GM12878 (cell line): ENCODE measurements around the gene ABCB10. TPM values are rescaled to one million over a fixed set of nuclear protein-coding genes. Genes with fewer than 3 reads are reported as not detected.

Experiments used
- ATAC-seq: fragments of 200-7000 bp; cut with Tn5 transposase; 3 replicates; pipeline ENCODE4 v1.9.1; 2020; ENCODE audit warnings: mild to moderate bottlenecking, moderate library complexity
- BruUV-seq: library from RNA; stranded (reverse); fragments of 400-500 nt; replicated peaks from 2 replicates; lab custom pipeline; 2021; lab: Mats Ljungman, UMichigan
- CTCF ChIA-PET: fragments of 300-600 bp; sonication (Branson Sonifier 250); formaldehyde crosslinking; extraction: SDS; loops from one replicate; lab custom pipeline; 2021; ENCODE audit warnings: inconsistent platforms; lab: Yijun Ruan, JAX
- POLR2A ChIA-PET: fragments of 350-600 bp; formaldehyde crosslinking; extraction: SDS; loops from one replicate; lab custom pipeline; 2021; ENCODE audit warnings: inconsistent platforms; lab: Charles Lee
- RAD21 ChIA-PET: fragments of 300-600 bp; sonication (Branson Sonifier 250); formaldehyde crosslinking; loops from one replicate; lab custom pipeline; 2023; ENCODE audit warnings: antibody characterized with exemption; ENCODE audit not compliant: unreplicated experiment; lab: Charles Lee
- SMC1A ChIA-PET: fragments of 300-600 bp; sonication (Branson Sonifier 250); formaldehyde crosslinking; loops from one replicate; lab custom pipeline; 2023; ENCODE audit not compliant: unreplicated experiment, uncharacterized antibody; lab: Charles Lee
- DNase-seq: peaks from one replicate; pipeline ENCODE4 v3.0.0-alpha.2; 2011; ENCODE audit warnings: low read depth, low spot score
- FAIRE-seq: peaks from 3 replicates; lab custom pipeline; 2011; peaks lifted over from hg19 to GRCh38; lab: Jason Lieb, UNC
- H2AFZ ChIP-seq: 2 replicates; pipeline ENCODE4 v1.6.0; 2011; ENCODE audit warnings: low read depth, low read length, control low read depth; ENCODE audit not compliant: control insufficient read depth
- H3K27ac ChIP-seq: 2 replicates; pipeline ENCODE4 v1.5.1; 2011; ENCODE audit warnings: control low read depth; ENCODE audit not compliant: control insufficient read depth, insufficient read depth
- H3K27me3 ChIP-seq, 2 experiments: replicated peaks in 1 of 2; 2 replicates each; pipeline versions ENCODE4 v1.6.0 to v1.6.1; 2011; ENCODE audit warnings: low read length in 1 of 2; ENCODE audit not compliant: control insufficient read depth in 2 of 2, insufficient read depth in 2 of 2
- H3K36me3 ChIP-seq, 2 experiments: 2 replicates each; pipeline ENCODE4 v1.5.1; 2011; ENCODE audit warnings: low read length in 1 of 2; ENCODE audit not compliant: control insufficient read depth in 2 of 2, insufficient read depth in 2 of 2
- H3K4me1 ChIP-seq: 2 replicates; pipeline ENCODE4 v1.6.1; 2011; ENCODE audit warnings: mild to moderate bottlenecking, low read length, moderate library complexity, mixed read lengths; ENCODE audit not compliant: control insufficient read depth, insufficient read depth
- H3K4me2 ChIP-seq: 2 replicates; pipeline ENCODE4 v1.6.0; 2011; ENCODE audit warnings: control low read depth; ENCODE audit not compliant: control insufficient read depth, insufficient read depth
- H3K4me3 ChIP-seq: fragments of 200-600 bp; sonication (generic); 2 replicates; pipeline ENCODE4 v1.5.1; 2016
- H3K79me2 ChIP-seq: 2 replicates; pipeline ENCODE4 v1.6.0; 2011; ENCODE audit warnings: low read length; ENCODE audit not compliant: control insufficient read depth, insufficient read depth
- H3K9ac ChIP-seq: 2 replicates; pipeline ENCODE4 v1.8.0; 2011; ENCODE audit warnings: low read length, control low read depth, mixed read lengths; ENCODE audit not compliant: control insufficient read depth, insufficient read depth
- H3K9me3 ChIP-seq: replicated peaks from 3 replicates; pipeline ENCODE4 v1.5.1; 2011; ENCODE audit warnings: mild to moderate bottlenecking, low read length; ENCODE audit not compliant: control insufficient read depth, insufficient read depth
- H4K20me1 ChIP-seq: 2 replicates; pipeline ENCODE4 v1.6.0; 2011; ENCODE audit not compliant: control insufficient read depth, insufficient read depth
- ASH2L ChIP-seq: fragments of 300-600, 200-600 bp; sonication (generic); IDR thresholded peaks from 2 replicates; pipeline ENCODE4 v1.6.1; 2017; ENCODE audit warnings: low read depth, mild to moderate bottlenecking, borderline replicate concordance
- CBFB ChIP-seq: IDR thresholded peaks from 2 replicates; pipeline ENCODE4 v1.6.1; 2016; ENCODE audit warnings: antibody characterized with exemption, low read depth
- CEBPZ ChIP-seq: fragments of 150-350 bp; IDR thresholded peaks from 2 replicates; pipeline ENCODE4 v1.6.1; 2016; ENCODE audit warnings: low read depth, low read length
- CHD1 ChIP-seq: IDR thresholded peaks from 2 replicates; pipeline ENCODE4 v1.6.1; 2012; ENCODE audit warnings: low read depth, low read length, improper control_type of control experiment
- E2F4 ChIP-seq: IDR thresholded peaks from 2 replicates; pipeline ENCODE4 v1.6.1; 2012; ENCODE audit warnings: low read depth, low read length, improper control_type of control experiment
- HSF1 ChIP-seq: fragments of 150-350 bp; IDR thresholded peaks from 2 replicates; pipeline ENCODE4 v1.6.1; 2014; ENCODE audit warnings: mild to moderate bottlenecking, low read depth, low read length
- MAX ChIP-seq: IDR thresholded peaks from 2 replicates; pipeline ENCODE4 v1.6.1; 2012; ENCODE audit warnings: low read depth, low read length, improper control_type of control experiment
- POLR2AphosphoS5 ChIP-seq: IDR thresholded peaks from 2 replicates; pipeline ENCODE4 v1.6.1; 2011; ENCODE audit warnings: mild to moderate bottlenecking, low read length, inconsistent platforms
- RAD51 ChIP-seq: fragments of 450-650 bp; IDR thresholded peaks from 2 replicates; pipeline ENCODE4 v1.6.1; 2016; ENCODE audit warnings: moderate library complexity, mild to moderate bottlenecking, inconsistent platforms
- RUNX3 ChIP-seq: IDR thresholded peaks from 2 replicates; pipeline ENCODE4 v1.6.1; 2012; ENCODE audit warnings: low read length, inconsistent platforms
- ZBTB33 ChIP-seq: fragments of 450-650 bp; IDR thresholded peaks from 2 replicates; pipeline ENCODE4 v1.6.1; 2017; ENCODE audit warnings: mild to moderate bottlenecking
- WGBS: methylation state at CpG from one replicate; pipeline ENCODE4 v1.1.6; 2016; ENCODE audit warnings: low lambda C conversion rate; ENCODE audit not compliant: insufficient replicate concordance, insufficient coverage; ENCODE audit errors: missing lambda C conversion rate; 5-methylcytosine and 5-hydroxymethylcytosine counted together
- in situ Hi-C: fragments of 300-500 bp; cut with MboI; formaldehyde crosslinking; loops from 9 replicates; pipeline ENCODE4 v1.14.3; 2018; ENCODE audit warnings: mixed read lengths
- intact Hi-C: fragments of 100-400 bp; cut with micrococcal nuclease; formaldehyde crosslinking; loops from one replicate; pipeline ENCODE4 v1.14.2; 2022; ENCODE audit not compliant: unreplicated experiment
- polyA plus RNA-seq, 11 experiments: library from polyadenylated mRNA; depleted of rRNA in 4 of 11; unstranded in 6 of 11; stranded (reverse) in 5 of 11; fragments of >200 nt; fragmentation: Nextera tagmentation in 4 of 11; fragmentation: Illumina TruSeq in 1 of 11; extraction: Ambion mirVana in 4 of 11; extraction: Trizol in 1 of 11; gene quantifications; 1 replicate in 1 of 11; 2 replicates in 10 of 11; pipeline versions ENCODE4 v1.2.1 to v1.2.3, GENCODE V29; 2011 to 2016; ENCODE audit warnings: inconsistent platforms in 2 of 11, missing spikeins in 2 of 11, low read depth in 1 of 11
- total RNA-seq, 4 experiments: library from RNA; depleted of rRNA in 3 of 4; stranded (reverse); fragments of >200 nt in 3 of 4; fragmentation: Illumina TruSeq in 1 of 4; extraction: Trizol in 1 of 4; gene quantifications; 2 replicates each; pipeline versions ENCODE4 v1.2.1 to v1.2.3, GENCODE V29; 2013 to 2021

ABCB10 gene
- total and polyA plus RNA-seq, 10 of the 15 experiments (the other 5 are each of a cell fraction or from before 2014, with no cell fraction given), result 8.0 to 30.5 (median 16.7) TPM

GRCh38 chr1:229485318-229485717 is 73.2 kb downstream of the ABCB10 start:
- Histone ChIP-seq H3K4me2 (no peak overlapping the region), H3K36me3 (peaks cover 4 to 18% of the 10 kb centered on the region in 2 experiments), H3K9ac (no peak overlapping the region), H3K79me2 (no peaks in the 10 kb centered on the region), H4K20me1 (no peaks in the 10 kb centered on the region), H3K27me3 (no peaks in the 10 kb centered on the region), H3K4me3 (no peak overlapping the region), H3K9me3 (no peaks in the 10 kb centered on the region), H2AFZ (no peak overlapping the region), H3K4me1 (peaks cover 12% of the 10 kb centered on the region), H3K27ac (no peak overlapping the region)
- POLR2A ChIA-PET, result no interaction called here
- WGBS, result 82% methylated on average over 1 of the region's 1 CpG
- intact Hi-C loops, result no loop called here
- ATAC-seq (no peak), FAIRE-seq (no peak), DNase-seq (no peak)
- SMC1A ChIA-PET, result interaction anchor here (0.6 to 0.8 kb wide), 2 partner anchors 229 to 230 kb away, joined by 3 read pairs; no protein-coding TSS in a partner anchor
- TF ChIP-seq POLR2AphosphoS5 (no peak), ZBTB33 (no peak), RUNX3 (no peak), ASH2L (no peak), CHD1 (no peak), HSF1 (no peak), CBFB (no peak), E2F4 (no peak), CEBPZ (no peak), MAX (no peak), RAD51 (no peak)
- RAD21 ChIA-PET, result no interaction called here
- CTCF ChIA-PET, result interaction anchor here (7.0 kb wide), 1 partner anchor 227 kb away, joined by 214 read pairs; no protein-coding TSS in a partner anchor
- in situ Hi-C loops, result no loop called here
- BruUV-seq, result no TSS peak
